IMR-90 (cell line): Measurements from ENCODE around the gene MLIP. TPM values are rescaled to one million over a fixed set of nuclear protein-coding genes. Genes with fewer than 3 reads are reported as not detected.

Experiments
- ATAC-seq: fragments of 200-7000 bp; cut with Tn5 transposase; 2 replicates; pipeline ENCODE4 v1.9.1; 2020; ENCODE audit warnings: low read depth, mild to moderate bottlenecking, moderate library complexity
- BruUV-seq: library from RNA; stranded (reverse); fragments of 400-500 nt; replicated peaks from 2 replicates; lab custom pipeline; 2021; lab: Mats Ljungman, UMichigan
- CTCF ChIA-PET: fragments of 300-600 bp; formaldehyde crosslinking; extraction: SDS; loops from one replicate; lab custom pipeline; 2021; ENCODE audit warnings: antibody characterized with exemption; lab: Yijun Ruan, JAX
- POLR2A ChIA-PET: fragments of 300-600 bp; sonication (Branson Sonifier 250); formaldehyde crosslinking; loops from one replicate; lab custom pipeline; 2022; ENCODE audit warnings: antibody characterized with exemption; ENCODE audit not compliant: unreplicated experiment; lab: Charles Lee
- DNase-seq: peaks from one replicate; pipeline ENCODE4 v3.0.0; 2013
- H2AFZ ChIP-seq: replicated peaks from 2 replicates; pipeline ENCODE3; 2013; ENCODE audit warnings: low read length, mild to moderate bottlenecking; ENCODE audit not compliant: poor library complexity
- H2AK5ac ChIP-seq: 2 replicates; pipeline ENCODE4 v1.6.1; 2013; ENCODE audit warnings: low read depth, low read length, inconsistent platforms
- H2AK9ac ChIP-seq: replicated peaks from 2 replicates; pipeline ENCODE3; 2013; ENCODE audit warnings: mild to moderate bottlenecking, low read depth, low read length, moderate library complexity; ENCODE audit not compliant: poor library complexity
- H2BK120ac ChIP-seq: 2 replicates; pipeline ENCODE4 v1.6.1; 2013; ENCODE audit warnings: low read depth, low read length, inconsistent platforms
- H2BK15ac ChIP-seq: 3 replicates; pipeline ENCODE4 v1.6.1; 2013; ENCODE audit warnings: low read depth, low read length, inconsistent platforms
- H2BK20ac ChIP-seq: 2 replicates; pipeline ENCODE4 v1.6.1; 2013; ENCODE audit warnings: low read depth, mild to moderate bottlenecking, inconsistent platforms, low read length, moderate library complexity
- H2BK5ac ChIP-seq: 2 replicates; pipeline ENCODE4 v1.6.1; 2013; ENCODE audit warnings: mild to moderate bottlenecking, low read depth, low read length, inconsistent platforms; ENCODE audit not compliant: poor library complexity, severe bottlenecking
- H3K14ac ChIP-seq: replicated peaks from 2 replicates; pipeline ENCODE4 v1.6.1; 2013; ENCODE audit warnings: low read depth, low read length, inconsistent platforms
- H3K18ac ChIP-seq: 2 replicates; pipeline ENCODE4 v1.6.1; 2013; ENCODE audit warnings: low read depth, low read length, control low read depth
- H3K23ac ChIP-seq: 2 replicates; pipeline ENCODE4 v1.6.1; 2013; ENCODE audit warnings: low read depth, low read length, inconsistent platforms
- H3K27ac ChIP-seq: 2 replicates; pipeline ENCODE4 v1.5.1; 2013; ENCODE audit warnings: mild to moderate bottlenecking, control low read depth, low read length; ENCODE audit not compliant: insufficient read depth
- H3K27me3 ChIP-seq: 2 replicates; pipeline ENCODE4 v1.6.1; 2013; ENCODE audit warnings: low read length; ENCODE audit not compliant: control insufficient read depth, insufficient read depth
- H3K36me3 ChIP-seq: 2 replicates; pipeline ENCODE4 v1.6.1; 2013; ENCODE audit warnings: low read length, mixed read lengths; ENCODE audit not compliant: control insufficient read depth, insufficient read depth
- H3K4ac ChIP-seq: 2 replicates; pipeline ENCODE4 v1.6.1; 2013; ENCODE audit warnings: low read depth, low read length, inconsistent platforms
- H3K4me1 ChIP-seq: 2 replicates; pipeline ENCODE4 v1.6.1; 2013; ENCODE audit warnings: low read length, mixed read lengths; ENCODE audit not compliant: control insufficient read depth, insufficient read depth
- H3K4me2 ChIP-seq: 2 replicates; pipeline ENCODE4 v1.6.1; 2013; ENCODE audit warnings: low read depth, mild to moderate bottlenecking, control low read depth, low read length, moderate library complexity
- H3K4me3 ChIP-seq: 2 replicates; pipeline ENCODE4 v1.5.1; 2013; ENCODE audit warnings: low read depth, mild to moderate bottlenecking, control low read depth, low read length, moderate library complexity; ENCODE audit not compliant: insufficient read depth
- H3K56ac ChIP-seq: 2 replicates; pipeline ENCODE4 v1.6.1; 2013; ENCODE audit warnings: low read length, inconsistent platforms; ENCODE audit not compliant: insufficient read depth; ENCODE audit errors: extremely low read depth
- H3K79me1 ChIP-seq, 2 experiments: 2 replicates each; pipeline ENCODE4 v1.6.1; 2013; ENCODE audit warnings: low read length in 2 of 2, inconsistent platforms in 1 of 2, low read depth in 1 of 2
- H3K9ac ChIP-seq: 2 replicates; pipeline ENCODE4 v1.6.1; 2013; ENCODE audit warnings: low read depth, low read length, control low read depth
- H3K9me1 ChIP-seq: 2 replicates; pipeline ENCODE4 v1.6.1; 2013; ENCODE audit warnings: low read length, inconsistent platforms; ENCODE audit not compliant: insufficient read depth
- H3K9me3 ChIP-seq: 2 replicates; pipeline ENCODE4 v1.6.1; 2013; ENCODE audit warnings: low read length; ENCODE audit not compliant: control insufficient read depth, insufficient read depth
- H4K20me1 ChIP-seq: 2 replicates; pipeline ENCODE4 v1.6.1; 2013; ENCODE audit warnings: low read length, inconsistent platforms; ENCODE audit not compliant: insufficient read depth
- H4K5ac ChIP-seq: 2 replicates; pipeline ENCODE4 v1.6.1; 2013; ENCODE audit warnings: mild to moderate bottlenecking, low read depth, low read length, control low read depth
- H4K8ac ChIP-seq, 2 experiments: 2 replicates each; pipeline ENCODE4 v1.6.1; 2013; ENCODE audit warnings: low read depth in 2 of 2, low read length in 2 of 2, control low read depth in 1 of 2, inconsistent platforms in 1 of 2
- H4K91ac ChIP-seq: 2 replicates; pipeline ENCODE4 v1.6.1; 2013; ENCODE audit warnings: low read depth, low read length, inconsistent platforms; ENCODE audit not compliant: insufficient read depth
- BHLHE40 ChIP-seq: fragments of 150-350 bp; IDR thresholded peaks from 2 replicates; pipeline ENCODE4 v1.6.1; 2016; ENCODE audit warnings: mild to moderate bottlenecking, low read depth, low read length
- CHD1 ChIP-seq: IDR thresholded peaks from 2 replicates; pipeline ENCODE4 v1.6.1; 2012; ENCODE audit warnings: low read depth, low read length, improper control_type of control experiment
- CTCF ChIP-seq: conservative IDR thresholded peaks from 2 replicates; pipeline ENCODE4 v1.5.1; 2012; ENCODE audit warnings: mild to moderate bottlenecking, low read depth, low read length, improper control_type of control experiment
- FOS ChIP-seq: fragments of 150-350 bp; IDR thresholded peaks from 2 replicates; pipeline ENCODE4 v1.6.1; 2016; ENCODE audit warnings: low read depth, low read length
- POLR2A ChIP-seq: IDR thresholded peaks from 2 replicates; pipeline ENCODE4 v1.6.1; 2012; ENCODE audit warnings: mild to moderate bottlenecking, low read depth, low read length
- WGBS, 2 experiments: methylation state at CpG; one replicate each; pipeline versions ENCODE4 v1.1.5 to v1.1.7; 2013; ENCODE audit warnings: missing lambda C conversion rate in 2 of 2; ENCODE audit not compliant: insufficient read length in 1 of 2; ENCODE audit errors: extremely low coverage in 2 of 2; 5-methylcytosine and 5-hydroxymethylcytosine counted together
- dilution Hi-C: fragments of 300-500 bp; cut with HindIII; formaldehyde crosslinking; loops from one replicate; pipeline ENCODE4 v1.14.3; 2018; ENCODE audit warnings: low sequenced_read_pairs; ENCODE audit not compliant: unreplicated experiment
- in situ Hi-C: fragments of 300-500 bp; cut with MboI; formaldehyde crosslinking; loops from 3 replicates; pipeline ENCODE4 v1.14.3; 2019; ENCODE audit warnings: low sequenced_read_pairs, inconsistent platforms, mixed read lengths
- intact Hi-C: fragments of 100-400 bp; cut with micrococcal nuclease; formaldehyde crosslinking; loops from 2 replicates; pipeline ENCODE4 v1.10.0; 2022
- polyA plus RNA-seq, 3 experiments: library from polyadenylated mRNA; depleted of rRNA; stranded (reverse); fragments of >200 nt; gene quantifications; 2 replicates each; pipeline ENCODE4 v1.2.3, GENCODE V29; 2012; ENCODE audit warnings: low replicate concordance in 1 of 3
- total RNA-seq: library from RNA; depleted of rRNA; stranded (reverse); fragments of >200 nt; gene quantifications from 2 replicates; pipeline ENCODE4 v1.2.3, GENCODE V29; 2012
- TF ChIP-seq, protein P1 (sequence below): fragments of 150-350 bp; IDR thresholded peaks from 2 replicates; pipeline ENCODE4 v1.6.1; 2017; ENCODE audit warnings: mild to moderate bottlenecking, antibody characterized with exemption, low read length, low read depth

The MLIP gene
- total and polyA plus RNA-seq, 2 of the 4 experiments (the other 2 are of a cell fraction): not detected

DNA sequence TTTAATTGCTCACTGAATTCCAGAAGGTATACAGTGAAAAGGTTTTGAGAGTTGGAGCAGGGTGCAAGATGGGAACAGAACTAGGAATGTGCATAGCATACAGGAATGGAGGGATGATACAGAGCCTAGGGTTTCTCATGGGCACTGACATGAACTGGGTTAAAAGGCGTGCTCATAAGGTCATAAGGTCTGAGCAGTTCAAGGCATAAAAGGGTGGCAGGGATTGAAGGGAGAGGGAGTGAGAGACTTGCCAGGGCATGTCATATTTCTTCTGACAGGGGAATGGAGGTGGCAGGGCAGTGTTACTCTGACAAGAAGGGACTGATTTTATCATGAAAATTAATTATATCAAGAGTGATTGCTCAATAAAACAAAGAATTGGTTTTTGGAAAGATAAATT is 4.7 kb downstream of the MLIP start:
- BruUV-seq: no TSS peak
- Histone ChIP-seq H2AK9ac (no peak overlapping the region), H3K4me2 (no peak overlapping the region), H2BK5ac (no peak overlapping the region), H3K9me3 (no peaks in the 10 kb centered on the region), H3K56ac (no peak overlapping the region), H3K18ac (no peak overlapping the region), H3K14ac (no peak overlapping the region; the same call in 1 of the 2 replicates), H2BK15ac (no peak overlapping the region), H3K4me1 (no peaks in the 10 kb centered on the region), H3K36me3 (no peaks in the 10 kb centered on the region), H3K23ac (no peak overlapping the region), H3K27ac (no peak overlapping the region), H3K4me3 (no peak overlapping the region), H3K79me1 (no peaks in the 10 kb centered on the region), H2BK20ac (no peak overlapping the region), H3K4ac (0 out of 2 replicates have a peak overlapping the region, but pooled peaks have one; percentile 30), H4K5ac (0 out of 2 replicates have a peak overlapping the region, but pooled peaks have one; percentile 78), H3K9me1 (no peaks in the 10 kb centered on the region), H2AFZ (peak overlapping the region; percentile 74), H3K27me3 (no peaks in the 10 kb centered on the region), H3K9ac (no peak overlapping the region), H4K8ac (peak overlapping the region in 1 of 2 experiments; percentile 35; a peak in 1 of 4 replicates), H2BK120ac (peak overlapping the region; percentile 56; the same call in 1 of the 2 replicates), H4K91ac (no peak overlapping the region), H4K20me1 (no peaks in the 10 kb centered on the region), H2AK5ac (no peak overlapping the region)
- TF ChIP-seq CTCF (no peak), POLR2A (no peak), BHLHE40 (no peak), FOS (no peak), CHD1 (no peak)
- TF ChIP-seq, protein P1, sequence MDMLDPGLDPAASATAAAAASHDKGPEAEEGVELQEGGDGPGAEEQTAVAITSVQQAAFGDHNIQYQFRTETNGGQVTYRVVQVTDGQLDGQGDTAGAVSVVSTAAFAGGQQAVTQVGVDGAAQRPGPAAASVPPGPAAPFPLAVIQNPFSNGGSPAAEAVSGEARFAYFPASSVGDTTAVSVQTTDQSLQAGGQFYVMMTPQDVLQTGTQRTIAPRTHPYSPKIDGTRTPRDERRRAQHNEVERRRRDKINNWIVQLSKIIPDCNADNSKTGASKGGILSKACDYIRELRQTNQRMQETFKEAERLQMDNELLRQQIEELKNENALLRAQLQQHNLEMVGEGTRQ: no peak
- CTCF ChIA-PET: no interaction called here
- no peak for ATAC-seq
- intact Hi-C loops (no loop called here), dilution Hi-C loops (no loop called here), in situ Hi-C loops (no loop called here)
- 80% methylated on average over 1 of the region's 1 CpG; no CpG with 5 or more reads in 1 of the 2 experiments for WGBS, 2 experiments
- POLR2A ChIA-PET: no interaction called here
- no peak for DNase-seq
